RWPE2 (cell line): ENCODE data around the gene SLC30A3.

Experiments used
- ATAC-seq: fragments of 200-7000 bp; cut with Tn5 transposase; 3 replicates; pipeline ENCODE4 v1.9.1; 2021; ENCODE audit warnings: low read depth
- DNase-seq: peaks from one replicate; pipeline ENCODE4 v3.0.0-alpha.2; 2020; ENCODE audit warnings: low spot score
- H3K27ac ChIP-seq: fragments of 450-650 bp; 2 replicates; pipeline ENCODE4 v1.5.1; 2017; ENCODE audit warnings: mild to moderate bottlenecking; ENCODE audit not compliant: poor library complexity, severe bottlenecking
- H3K27me3 ChIP-seq: fragments of 250-450 bp; sonication (Bioruptor Pico); 2 replicates; pipeline ENCODE4 v1.5.1; 2021; ENCODE audit warnings: mild to moderate bottlenecking, moderate library complexity; ENCODE audit not compliant: insufficient read depth, poor library complexity, severe bottlenecking
- H3K36me3 ChIP-seq: fragments of 250-450 bp; sonication (Bioruptor Pico); 2 replicates; pipeline ENCODE4 v1.5.1; 2020; ENCODE audit warnings: low read depth, mild to moderate bottlenecking, moderate library complexity
- H3K4me1 ChIP-seq: fragments of 250-450 bp; sonication (Bioruptor Pico); 2 replicates; pipeline ENCODE4 v1.5.1; 2021; ENCODE audit warnings: mild to moderate bottlenecking, moderate library complexity; ENCODE audit not compliant: insufficient read depth, poor library complexity, severe bottlenecking
- H3K4me3 ChIP-seq: fragments of 250-450 bp; sonication (Bioruptor Pico); 2 replicates; pipeline ENCODE4 v1.5.1; 2021; ENCODE audit warnings: mild to moderate bottlenecking, moderate library complexity; ENCODE audit not compliant: severe bottlenecking
- H3K9me3 ChIP-seq: fragments of 250-450 bp; sonication (Bioruptor Pico); 2 replicates; pipeline ENCODE4 v1.5.1; 2021; ENCODE audit warnings: mild to moderate bottlenecking, moderate library complexity; ENCODE audit not compliant: severe bottlenecking
- TF ChIP-seq, protein P1 (sequence below): fragments of 450-650 bp; IDR thresholded peaks from one replicate; pipeline ENCODE4 v1.5.1; 2017; ENCODE audit warnings: mild to moderate bottlenecking, moderate library complexity; ENCODE audit not compliant: poor library complexity, severe bottlenecking

The SLC30A3 gene

DNA sequence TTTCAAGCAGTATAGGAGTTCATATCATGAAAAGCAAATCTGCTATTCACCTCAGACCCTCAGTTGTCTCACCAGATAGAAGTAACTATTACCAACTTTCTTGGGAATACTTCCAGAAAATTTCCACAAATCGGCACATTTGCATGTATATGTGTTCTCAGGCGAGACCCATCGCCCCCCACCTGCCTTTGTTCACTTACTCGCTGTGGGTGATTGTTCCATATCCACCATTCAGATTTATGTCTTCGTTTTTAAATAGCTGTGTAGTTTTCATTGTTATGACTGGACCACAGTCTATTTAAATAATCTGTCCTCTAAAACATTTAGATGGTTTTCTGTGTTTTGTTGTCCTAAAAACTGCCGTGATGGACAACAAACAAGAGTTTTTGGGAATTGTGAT is 22.6 kb upstream of the SLC30A3 start:
- Histone ChIP-seq H3K4me3 (no peak overlapping the region), H3K36me3 (no peaks in the 10 kb centered on the region), H3K9me3 (no peaks in the 10 kb centered on the region), H3K27me3 (peaks cover 6% of the 10 kb centered on the region), H3K27ac (no peak overlapping the region), H3K4me1 (no peaks in the 10 kb centered on the region)
- ATAC-seq (no peak), DNase-seq (no peak)
- TF ChIP-seq, protein P1, sequence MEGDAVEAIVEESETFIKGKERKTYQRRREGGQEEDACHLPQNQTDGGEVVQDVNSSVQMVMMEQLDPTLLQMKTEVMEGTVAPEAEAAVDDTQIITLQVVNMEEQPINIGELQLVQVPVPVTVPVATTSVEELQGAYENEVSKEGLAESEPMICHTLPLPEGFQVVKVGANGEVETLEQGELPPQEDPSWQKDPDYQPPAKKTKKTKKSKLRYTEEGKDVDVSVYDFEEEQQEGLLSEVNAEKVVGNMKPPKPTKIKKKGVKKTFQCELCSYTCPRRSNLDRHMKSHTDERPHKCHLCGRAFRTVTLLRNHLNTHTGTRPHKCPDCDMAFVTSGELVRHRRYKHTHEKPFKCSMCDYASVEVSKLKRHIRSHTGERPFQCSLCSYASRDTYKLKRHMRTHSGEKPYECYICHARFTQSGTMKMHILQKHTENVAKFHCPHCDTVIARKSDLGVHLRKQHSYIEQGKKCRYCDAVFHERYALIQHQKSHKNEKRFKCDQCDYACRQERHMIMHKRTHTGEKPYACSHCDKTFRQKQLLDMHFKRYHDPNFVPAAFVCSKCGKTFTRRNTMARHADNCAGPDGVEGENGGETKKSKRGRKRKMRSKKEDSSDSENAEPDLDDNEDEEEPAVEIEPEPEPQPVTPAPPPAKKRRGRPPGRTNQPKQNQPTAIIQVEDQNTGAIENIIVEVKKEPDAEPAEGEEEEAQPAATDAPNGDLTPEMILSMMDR = no peak

DNA sequence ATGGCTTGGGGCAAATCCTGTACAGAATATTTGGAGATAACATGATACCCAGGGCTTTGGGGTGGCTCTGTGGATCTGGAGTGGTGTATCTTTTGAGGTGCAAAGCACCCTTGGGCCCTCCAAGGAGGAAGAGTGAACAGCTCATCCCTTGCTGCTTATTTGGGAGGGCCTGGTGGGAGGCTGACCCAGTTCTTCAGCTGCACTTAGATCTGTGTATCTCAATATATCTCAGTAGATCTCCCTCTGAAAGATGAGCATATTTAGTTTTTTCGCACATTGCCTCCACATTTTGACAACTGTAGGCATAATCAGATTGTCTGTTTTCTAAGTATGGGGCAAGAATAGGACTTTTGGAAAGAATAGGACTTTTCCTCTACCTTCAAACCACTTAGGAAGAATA is 22.1 kb upstream of the SLC30A3 start:
- TF ChIP-seq, protein P1 = no peak
- Histone ChIP-seq H3K4me3 (no peak overlapping the region), H3K9me3 (no peaks in the 10 kb centered on the region), H3K36me3 (no peaks in the 10 kb centered on the region), H3K27ac (no peak overlapping the region), H3K4me1 (no peaks in the 10 kb centered on the region), H3K27me3 (peaks cover 6% of the 10 kb centered on the region)
- ATAC-seq = no peak
- no peak for DNase-seq

DNA sequence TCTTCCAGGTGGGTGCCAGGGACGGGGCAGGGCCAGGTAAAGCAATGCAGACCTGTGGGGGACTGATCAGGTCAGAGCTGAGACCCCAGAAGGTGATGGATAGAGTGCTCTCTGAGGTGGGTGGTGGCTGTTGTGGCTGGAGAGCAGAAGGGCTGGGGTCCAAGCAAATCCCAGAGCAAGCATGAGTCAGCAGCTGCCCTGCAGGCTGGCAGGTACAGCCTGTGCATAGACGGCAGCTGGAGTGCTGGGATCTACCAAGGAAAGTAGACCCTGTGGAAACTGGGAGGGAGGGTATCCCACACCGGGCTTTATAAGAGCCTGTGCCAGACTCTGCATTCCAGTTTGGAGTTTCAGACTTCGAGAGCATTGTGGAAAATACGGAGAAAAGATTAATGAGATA is 20.0 kb upstream of the SLC30A3 start:
- Histone ChIP-seq H3K9me3 (no peaks in the 10 kb centered on the region), H3K27ac (no peak overlapping the region), H3K4me3 (no peak overlapping the region), H3K4me1 (no peaks in the 10 kb centered on the region), H3K27me3 (peaks cover 6% of the 10 kb centered on the region), H3K36me3 (no peaks in the 10 kb centered on the region)
- no peak for DNase-seq
- ATAC-seq = no peak; the same call in 2 of the 3 replicates
- TF ChIP-seq, protein P1 = no peak

DNA sequence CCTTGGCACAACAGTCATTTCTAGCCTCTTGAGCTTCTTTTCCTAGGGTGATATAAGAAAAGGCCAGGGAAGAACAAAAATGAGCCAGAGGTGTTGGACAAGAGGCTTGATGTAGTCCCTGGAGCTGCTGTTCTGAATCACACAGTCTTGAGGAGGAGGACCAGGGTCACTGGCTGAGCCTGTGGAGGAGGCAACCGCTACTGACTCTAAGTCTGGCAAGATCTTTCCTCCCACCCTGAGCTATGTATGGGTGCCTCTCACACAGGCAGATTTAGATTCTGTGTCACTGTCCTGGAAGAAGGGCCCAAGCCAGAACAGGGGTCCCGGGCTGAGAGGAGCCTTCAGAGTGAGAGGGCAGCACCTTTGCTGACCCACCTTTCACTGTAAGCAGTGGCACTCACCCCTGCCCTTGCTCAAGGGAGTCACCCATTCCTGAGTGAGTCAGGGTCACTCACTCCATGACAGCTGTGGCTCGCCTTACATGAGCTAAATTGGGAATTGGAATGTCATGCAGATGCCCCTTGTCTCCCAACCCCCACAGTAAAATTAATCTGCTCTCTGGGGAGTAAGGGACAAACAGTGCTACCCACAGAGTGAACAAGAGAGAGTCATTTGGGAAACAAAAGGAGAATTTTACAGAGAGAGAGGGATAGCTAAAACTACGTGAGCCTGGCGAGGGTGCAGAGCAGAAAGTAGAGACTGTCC is 19.2 kb upstream of the SLC30A3 start, which contains the start of gene TRIM54:
Gene TRIM54 (plus strand): TSS at position 575 of the 705 bp plus-strand sequence. CDS start 303 bp downstream, outside the sequence.
- Histone ChIP-seq H3K27ac (no peak within 1 kb of the TSS), H3K4me3 (no peak within 1 kb of the TSS), H3K36me3 (no peaks in the 10 kb centered on the region), H3K4me1 (no peaks in the 10 kb centered on the region), H3K27me3 (peaks cover 6% of the 10 kb centered on the region), H3K9me3 (no peaks in the 10 kb centered on the region)
- DNase-seq (no peak), ATAC-seq (no peak)
- TF ChIP-seq, protein P1 = no peak

DNA sequence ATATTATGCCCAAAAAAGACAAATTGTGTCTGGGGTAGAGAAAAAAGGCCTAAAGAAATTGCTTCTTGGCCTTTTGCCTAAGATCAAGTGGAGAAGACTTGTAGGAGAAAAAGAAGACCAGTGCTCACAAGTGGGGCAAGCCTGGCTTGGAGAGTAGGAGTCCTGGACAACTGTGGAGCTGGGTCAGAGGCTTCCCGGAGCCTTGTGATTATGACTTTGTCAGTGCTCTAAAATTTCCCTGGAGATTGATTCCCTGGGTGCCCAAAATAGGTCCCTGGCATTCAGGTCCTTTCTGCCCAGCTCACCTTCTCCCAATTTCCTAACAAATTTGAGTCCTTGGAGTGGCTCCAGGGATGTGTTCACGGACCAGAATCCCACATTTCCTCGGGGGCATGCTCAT is 18.6 kb upstream of the SLC30A3 start:
- TF ChIP-seq, protein P1 = no peak

More for the DNA sequence above, 18.6 kb upstream of the SLC30A3 start:
- no peak for ATAC-seq
- H3K9me3 ChIP-seq = no peaks in the 10 kb centered on the region
- H3K36me3 ChIP-seq = no peaks in the 10 kb centered on the region
- H3K27me3 ChIP-seq = peaks cover 6% of the 10 kb centered on the region
- no peak overlapping the region for H3K27ac ChIP-seq
- no peak overlapping the region for H3K4me3 ChIP-seq
- no peaks in the 10 kb centered on the region for H3K4me1 ChIP-seq
- no peak for DNase-seq
